KMS-11 (cell line): ENCODE data around the gene GNG5.
"Not testable (repeated sequence)": the region's sequence is repeated elsewhere in the genome, so short reads cannot be mapped to it uniquely, and the experiment has no call there.

Experiments used
- H2AFZ ChIP-seq: fragments of 200-600 bp; sonication (generic); 2 replicates; pipeline ENCODE4 v1.6.1; 2016; ENCODE audit warnings: antibody characterized with exemption, mixed run types, low read depth
- H3K27ac ChIP-seq: fragments of 200-600 bp; sonication (generic); 2 replicates; pipeline ENCODE4 v1.6.1; 2016; ENCODE audit warnings: mild to moderate bottlenecking, mixed run types
- H3K27me3 ChIP-seq: fragments of 200-600 bp; sonication (generic); 2 replicates; pipeline ENCODE4 v1.6.1; 2017; ENCODE audit warnings: mild to moderate bottlenecking, low read depth, mixed run types, moderate library complexity; ENCODE audit not compliant: insufficient read depth
- H3K36me3 ChIP-seq: fragments of 200-600 bp; sonication (generic); 2 replicates; pipeline ENCODE4 v1.6.1; 2017; ENCODE audit warnings: mild to moderate bottlenecking, mixed run types; ENCODE audit not compliant: insufficient read depth
- H3K4me1 ChIP-seq: fragments of 200-600 bp; sonication (generic); 2 replicates; pipeline ENCODE4 v1.6.1; 2016; ENCODE audit warnings: mild to moderate bottlenecking, low read depth, mixed run types; ENCODE audit not compliant: poor library complexity, severe bottlenecking
- H3K4me2 ChIP-seq: fragments of 200-600 bp; sonication (generic); 2 replicates; pipeline ENCODE4 v1.7.0; 2016; ENCODE audit warnings: mild to moderate bottlenecking, mixed run types
- H3K4me3 ChIP-seq: fragments of 200-600 bp; sonication (generic); IDR thresholded peaks from 2 replicates; pipeline ENCODE4 v1.6.1; 2017; ENCODE audit warnings: low read depth, low read length, mixed read lengths; ENCODE audit not compliant: insufficient read depth
- H3K79me2 ChIP-seq: fragments of 200-600 bp; sonication (generic); 2 replicates; pipeline ENCODE4 v1.6.1; 2016; ENCODE audit warnings: low read depth, mixed run types; ENCODE audit not compliant: insufficient read depth
- H3K9ac ChIP-seq: fragments of 200-600 bp; sonication (generic); 2 replicates; pipeline ENCODE4 v1.6.1; 2016; ENCODE audit warnings: mild to moderate bottlenecking, mixed run types
- H4K20me1 ChIP-seq: fragments of 200-600 bp; sonication (generic); 2 replicates; pipeline ENCODE4 v1.6.1; 2016; ENCODE audit warnings: mild to moderate bottlenecking, mixed run types; ENCODE audit not compliant: insufficient read depth
- CTCF ChIP-seq: fragments of 200-600 bp; sonication (generic); conservative IDR thresholded peaks from 2 replicates; pipeline ENCODE4 v1.6.1; 2017; ENCODE audit warnings: low read depth, mild to moderate bottlenecking, antibody characterized with exemption, low read length, moderate library complexity, mixed read lengths

The GNG5 gene

GRCh38 chr1:84510668-84511067, 4.3 kb upstream of the GNG5 start:
- no peak overlapping the region for H3K27ac ChIP-seq
- no peak overlapping the region for H3K4me3 ChIP-seq
- H3K27me3 ChIP-seq = no peaks in the 10 kb centered on the region
- no peaks in the 10 kb centered on the region; the same call in 1 of the 2 replicates for H3K79me2 ChIP-seq
- H4K20me1 ChIP-seq = no peaks in the 10 kb centered on the region
- no peak for TF ChIP-seq CTCF
- no peaks in the 10 kb centered on the region for H3K36me3 ChIP-seq
- no peak overlapping the region for H3K4me2 ChIP-seq
- H3K9ac ChIP-seq = no peak overlapping the region
- no peak overlapping the region for H2AFZ ChIP-seq
- peaks cover 5% of the 10 kb centered on the region for H3K4me1 ChIP-seq

GRCh38 chr1:84510165-84510564, 3.8 kb upstream of the GNG5 start:
- H3K4me2 ChIP-seq = no peak overlapping the region
- H3K9ac ChIP-seq = no peak overlapping the region
- no peak overlapping the region for H2AFZ ChIP-seq
- H3K36me3 ChIP-seq = no peaks in the 10 kb centered on the region
- no peak for TF ChIP-seq CTCF
- no peak overlapping the region for H3K4me3 ChIP-seq
- H3K27me3 ChIP-seq = no peaks in the 10 kb centered on the region
- H3K27ac ChIP-seq = no peak overlapping the region
- H3K79me2 ChIP-seq = peaks cover 3% of the 10 kb centered on the region
- H3K4me1 ChIP-seq = peaks cover 5% of the 10 kb centered on the region
- H4K20me1 ChIP-seq = no peaks in the 10 kb centered on the region

GRCh38 chr1:84509029-84509428, 2.6 kb upstream of the GNG5 start:
- Histone ChIP-seq H4K20me1 (no peaks in the 10 kb centered on the region), H3K9ac (no peak overlapping the region), H3K4me1 (peaks cover 11% of the 10 kb centered on the region), H3K36me3 (no peaks in the 10 kb centered on the region), H3K4me3 (no peak overlapping the region), H3K27ac (no peak overlapping the region), H3K27me3 (no peaks in the 10 kb centered on the region), H3K79me2 (peaks cover 15% of the 10 kb centered on the region), H2AFZ (no peak overlapping the region), H3K4me2 (no peak overlapping the region)
- no peak for TF ChIP-seq CTCF

GRCh38 chr1:84508510-84508909, 2.1 kb upstream of the GNG5 start:
- peaks cover 20% of the 10 kb centered on the region for H3K79me2 ChIP-seq
- H3K4me1 ChIP-seq = peaks cover 16% of the 10 kb centered on the region
- H3K27me3 ChIP-seq = no peaks in the 10 kb centered on the region
- H3K36me3 ChIP-seq = no peaks in the 10 kb centered on the region
- H3K4me3 ChIP-seq = no peak overlapping the region
- H3K27ac ChIP-seq = no peak overlapping the region
- H3K9ac ChIP-seq = no peak overlapping the region
- H4K20me1 ChIP-seq = no peaks in the 10 kb centered on the region
- TF ChIP-seq CTCF = no peak
- no peak overlapping the region for H2AFZ ChIP-seq
- H3K4me2 ChIP-seq = no peak overlapping the region

GRCh38 chr1:84507887-84508286, 1.5 kb upstream of the GNG5 start:
- not testable (repeated sequence) for H3K27ac ChIP-seq, H3K36me3 ChIP-seq, H4K20me1 ChIP-seq, H2AFZ ChIP-seq, H3K4me3 ChIP-seq, H3K4me2 ChIP-seq, H3K9ac ChIP-seq, H3K27me3 ChIP-seq
- H3K79me2 ChIP-seq = peaks cover 26% of the 10 kb centered on the region
- peaks cover 22% of the 10 kb centered on the region for H3K4me1 ChIP-seq
